HepG2 (cell line): Measurements from ENCODE around the gene ZNF524. TPM values are rescaled to one million over a fixed set of nuclear protein-coding genes. Genes with fewer than 3 reads are reported as not detected.

Experiments
- ISL2 ChIP-seq: sonication (generic); formaldehyde crosslinking; IDR thresholded peaks from 2 replicates; pipeline ENCODE4 v1.5.0; 2020; ENCODE audit warnings: missing genetic modification reagents
- MIER2 ChIP-seq: IDR thresholded peaks from 2 replicates; pipeline ENCODE4 v1.6.1; 2016; ENCODE audit warnings: missing biosample characterization, missing genetic modification reagents
- TARDBP ChIP-seq: sonication (generic); formaldehyde crosslinking; IDR thresholded peaks from 2 replicates; pipeline ENCODE4 v1.8.0; 2022; ENCODE audit warnings: mild to moderate bottlenecking, missing genetic modification reagents
- ZFP36L2 ChIP-seq: sonication (generic); formaldehyde crosslinking; IDR thresholded peaks from 2 replicates; pipeline ENCODE4 v1.4.0; 2020; ENCODE audit warnings: missing genetic modification reagents
- ZSCAN9 ChIP-seq: IDR thresholded peaks from 2 replicates; pipeline ENCODE4 v1.6.1; 2016; ENCODE audit warnings: borderline replicate concordance
- polyA plus RNA-seq, 8 experiments: library from polyadenylated mRNA; depleted of rRNA in 3 of 8; stranded (reverse) in 7 of 8; unstranded in 1 of 8; fragments of >200 nt; fragmentation: Illumina TruSeq in 4 of 8; extraction: Trizol in 4 of 8; gene quantifications; 2 replicates each; pipeline versions ENCODE4 v1.2.1 to v1.2.3, GENCODE V29; 2011 to 2016; ENCODE audit warnings: low read depth in 4 of 8, missing spikeins in 1 of 8, mixed read lengths in 1 of 8; ENCODE audit not compliant: insufficient read depth in 1 of 8
- total RNA-seq, 5 experiments: library from RNA; depleted of rRNA; stranded (reverse); fragments of >200 nt; fragmentation: Illumina TruSeq; extraction: Trizol; gene quantifications; 2 replicates each; pipeline ENCODE4 v1.2.3, GENCODE V29; 2016; ENCODE audit warnings: low read depth in 1 of 5
- TF ChIP-seq, protein P1 (sequence below): sonication (generic); formaldehyde crosslinking; IDR thresholded peaks from 2 replicates; pipeline ENCODE4 v1.9.0; 2021; ENCODE audit warnings: mild to moderate bottlenecking, missing genetic modification reagents
- TF ChIP-seq, protein P2 (sequence below): sonication (generic); formaldehyde crosslinking; IDR thresholded peaks from 2 replicates; pipeline ENCODE4 v1.5.1; 2020; ENCODE audit warnings: mild to moderate bottlenecking, missing genetic modification reagents, moderate library complexity
- TF ChIP-seq, protein P3 (sequence below): sonication (generic); formaldehyde crosslinking; IDR thresholded peaks from 2 replicates; pipeline ENCODE4 v1.5.0; 2020; ENCODE audit warnings: mild to moderate bottlenecking, missing genetic modification reagents, moderate library complexity
- TF ChIP-seq, protein P4 (sequence below): conservative IDR thresholded peaks from 2 replicates; pipeline ENCODE4 v1.6.1; 2018; ENCODE audit warnings: missing genetic modification reagents
- TF ChIP-seq, protein P5 (sequence below): sonication (generic); formaldehyde crosslinking; IDR thresholded peaks from 2 replicates; pipeline ENCODE4 v1.5.0; 2020; ENCODE audit warnings: missing genetic modification reagents

ZNF524 gene
- total and polyA plus RNA-seq, 2 of the 13 experiments (the other 11 are each of a cell fraction or from before 2014, with no cell fraction given) = 3.2 to 4.6 TPM

DNA sequence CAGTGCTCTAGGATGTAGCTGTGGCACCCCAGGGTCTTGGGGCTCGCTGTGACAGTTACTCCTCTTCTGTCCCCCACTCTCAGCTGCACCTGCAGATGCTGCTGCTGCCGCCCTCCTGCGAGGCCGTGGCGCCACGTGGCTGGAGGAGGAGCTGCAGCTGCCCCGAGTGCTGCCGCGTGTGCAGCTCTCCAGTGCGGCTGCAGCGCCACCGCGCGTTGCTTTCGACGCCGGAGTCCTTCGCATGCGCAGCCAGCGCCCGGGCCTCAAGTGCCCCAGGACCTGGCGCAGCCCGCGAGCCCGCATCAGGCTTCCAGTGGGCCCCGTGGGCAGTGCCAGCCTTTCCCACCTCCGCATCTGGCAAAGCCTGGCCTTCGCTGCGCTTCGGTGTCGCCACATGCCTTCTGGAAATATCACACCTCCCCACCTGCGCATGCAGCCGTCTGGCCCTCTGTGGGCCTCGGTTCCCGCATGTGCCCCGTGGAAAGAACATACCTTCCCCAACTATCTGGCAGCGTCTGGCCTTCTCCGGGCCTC lies 40.0 kb downstream of the ZNF524 start (continued):
- TF ChIP-seq, protein P1, sequence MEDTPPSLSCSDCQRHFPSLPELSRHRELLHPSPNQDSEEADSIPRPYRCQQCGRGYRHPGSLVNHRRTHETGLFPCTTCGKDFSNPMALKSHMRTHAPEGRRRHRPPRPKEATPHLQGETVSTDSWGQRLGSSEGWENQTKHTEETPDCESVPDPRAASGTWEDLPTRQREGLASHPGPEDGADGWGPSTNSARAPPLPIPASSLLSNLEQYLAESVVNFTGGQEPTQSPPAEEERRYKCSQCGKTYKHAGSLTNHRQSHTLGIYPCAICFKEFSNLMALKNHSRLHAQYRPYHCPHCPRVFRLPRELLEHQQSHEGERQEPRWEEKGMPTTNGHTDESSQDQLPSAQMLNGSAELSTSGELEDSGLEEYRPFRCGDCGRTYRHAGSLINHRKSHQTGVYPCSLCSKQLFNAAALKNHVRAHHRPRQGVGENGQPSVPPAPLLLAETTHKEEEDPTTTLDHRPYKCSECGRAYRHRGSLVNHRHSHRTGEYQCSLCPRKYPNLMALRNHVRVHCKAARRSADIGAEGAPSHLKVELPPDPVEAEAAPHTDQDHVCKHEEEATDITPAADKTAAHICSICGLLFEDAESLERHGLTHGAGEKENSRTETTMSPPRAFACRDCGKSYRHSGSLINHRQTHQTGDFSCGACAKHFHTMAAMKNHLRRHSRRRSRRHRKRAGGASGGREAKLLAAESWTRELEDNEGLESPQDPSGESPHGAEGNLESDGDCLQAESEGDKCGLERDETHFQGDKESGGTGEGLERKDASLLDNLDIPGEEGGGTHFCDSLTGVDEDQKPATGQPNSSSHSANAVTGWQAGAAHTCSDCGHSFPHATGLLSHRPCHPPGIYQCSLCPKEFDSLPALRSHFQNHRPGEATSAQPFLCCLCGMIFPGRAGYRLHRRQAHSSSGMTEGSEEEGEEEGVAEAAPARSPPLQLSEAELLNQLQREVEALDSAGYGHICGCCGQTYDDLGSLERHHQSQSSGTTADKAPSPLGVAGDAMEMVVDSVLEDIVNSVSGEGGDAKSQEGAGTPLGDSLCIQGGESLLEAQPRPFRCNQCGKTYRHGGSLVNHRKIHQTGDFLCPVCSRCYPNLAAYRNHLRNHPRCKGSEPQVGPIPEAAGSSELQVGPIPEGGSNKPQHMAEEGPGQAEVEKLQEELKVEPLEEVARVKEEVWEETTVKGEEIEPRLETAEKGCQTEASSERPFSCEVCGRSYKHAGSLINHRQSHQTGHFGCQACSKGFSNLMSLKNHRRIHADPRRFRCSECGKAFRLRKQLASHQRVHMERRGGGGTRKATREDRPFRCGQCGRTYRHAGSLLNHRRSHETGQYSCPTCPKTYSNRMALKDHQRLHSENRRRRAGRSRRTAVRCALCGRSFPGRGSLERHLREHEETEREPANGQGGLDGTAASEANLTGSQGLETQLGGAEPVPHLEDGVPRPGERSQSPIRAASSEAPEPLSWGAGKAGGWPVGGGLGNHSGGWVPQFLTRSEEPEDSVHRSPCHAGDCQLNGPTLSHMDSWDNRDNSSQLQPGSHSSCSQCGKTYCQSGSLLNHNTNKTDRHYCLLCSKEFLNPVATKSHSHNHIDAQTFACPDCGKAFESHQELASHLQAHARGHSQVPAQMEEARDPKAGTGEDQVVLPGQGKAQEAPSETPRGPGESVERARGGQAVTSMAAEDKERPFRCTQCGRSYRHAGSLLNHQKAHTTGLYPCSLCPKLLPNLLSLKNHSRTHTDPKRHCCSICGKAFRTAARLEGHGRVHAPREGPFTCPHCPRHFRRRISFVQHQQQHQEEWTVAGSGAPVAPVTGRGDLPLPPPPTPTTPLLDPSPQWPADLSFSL (CRISPR knock-in tag) = no peak
- TF ChIP-seq ZSCAN9 (CRISPR knock-in tag) (no peak), MIER2 (CRISPR knock-in tag) (no peak), ISL2 (CRISPR knock-in tag) (no peak), TARDBP (CRISPR knock-in tag) (0 out of 2 replicates have a peak, but pooled peaks have one; percentile 25), ZFP36L2 (CRISPR knock-in tag) (no peak)
- TF ChIP-seq, protein P2, sequence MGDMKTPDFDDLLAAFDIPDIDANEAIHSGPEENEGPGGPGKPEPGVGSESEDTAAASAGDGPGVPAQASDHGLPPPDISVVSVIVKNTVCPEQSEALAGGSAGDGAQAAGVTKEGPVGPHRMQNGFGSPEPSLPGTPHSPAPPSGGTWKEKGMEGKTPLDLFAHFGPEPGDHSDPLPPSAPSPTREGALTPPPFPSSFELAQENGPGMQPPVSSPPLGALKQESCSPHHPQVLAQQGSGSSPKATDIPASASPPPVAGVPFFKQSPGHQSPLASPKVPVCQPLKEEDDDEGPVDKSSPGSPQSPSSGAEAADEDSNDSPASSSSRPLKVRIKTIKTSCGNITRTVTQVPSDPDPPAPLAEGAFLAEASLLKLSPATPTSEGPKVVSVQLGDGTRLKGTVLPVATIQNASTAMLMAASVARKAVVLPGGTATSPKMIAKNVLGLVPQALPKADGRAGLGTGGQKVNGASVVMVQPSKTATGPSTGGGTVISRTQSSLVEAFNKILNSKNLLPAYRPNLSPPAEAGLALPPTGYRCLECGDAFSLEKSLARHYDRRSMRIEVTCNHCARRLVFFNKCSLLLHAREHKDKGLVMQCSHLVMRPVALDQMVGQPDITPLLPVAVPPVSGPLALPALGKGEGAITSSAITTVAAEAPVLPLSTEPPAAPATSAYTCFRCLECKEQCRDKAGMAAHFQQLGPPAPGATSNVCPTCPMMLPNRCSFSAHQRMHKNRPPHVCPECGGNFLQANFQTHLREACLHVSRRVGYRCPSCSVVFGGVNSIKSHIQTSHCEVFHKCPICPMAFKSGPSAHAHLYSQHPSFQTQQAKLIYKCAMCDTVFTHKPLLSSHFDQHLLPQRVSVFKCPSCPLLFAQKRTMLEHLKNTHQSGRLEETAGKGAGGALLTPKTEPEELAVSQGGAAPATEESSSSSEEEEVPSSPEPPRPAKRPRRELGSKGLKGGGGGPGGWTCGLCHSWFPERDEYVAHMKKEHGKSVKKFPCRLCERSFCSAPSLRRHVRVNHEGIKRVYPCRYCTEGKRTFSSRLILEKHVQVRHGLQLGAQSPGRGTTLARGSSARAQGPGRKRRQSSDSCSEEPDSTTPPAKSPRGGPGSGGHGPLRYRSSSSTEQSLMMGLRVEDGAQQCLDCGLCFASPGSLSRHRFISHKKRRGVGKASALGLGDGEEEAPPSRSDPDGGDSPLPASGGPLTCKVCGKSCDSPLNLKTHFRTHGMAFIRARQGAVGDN (CRISPR knock-in tag) = peak; percentile 83; the same call in 1 of the 2 replicates
- TF ChIP-seq, protein P3, sequence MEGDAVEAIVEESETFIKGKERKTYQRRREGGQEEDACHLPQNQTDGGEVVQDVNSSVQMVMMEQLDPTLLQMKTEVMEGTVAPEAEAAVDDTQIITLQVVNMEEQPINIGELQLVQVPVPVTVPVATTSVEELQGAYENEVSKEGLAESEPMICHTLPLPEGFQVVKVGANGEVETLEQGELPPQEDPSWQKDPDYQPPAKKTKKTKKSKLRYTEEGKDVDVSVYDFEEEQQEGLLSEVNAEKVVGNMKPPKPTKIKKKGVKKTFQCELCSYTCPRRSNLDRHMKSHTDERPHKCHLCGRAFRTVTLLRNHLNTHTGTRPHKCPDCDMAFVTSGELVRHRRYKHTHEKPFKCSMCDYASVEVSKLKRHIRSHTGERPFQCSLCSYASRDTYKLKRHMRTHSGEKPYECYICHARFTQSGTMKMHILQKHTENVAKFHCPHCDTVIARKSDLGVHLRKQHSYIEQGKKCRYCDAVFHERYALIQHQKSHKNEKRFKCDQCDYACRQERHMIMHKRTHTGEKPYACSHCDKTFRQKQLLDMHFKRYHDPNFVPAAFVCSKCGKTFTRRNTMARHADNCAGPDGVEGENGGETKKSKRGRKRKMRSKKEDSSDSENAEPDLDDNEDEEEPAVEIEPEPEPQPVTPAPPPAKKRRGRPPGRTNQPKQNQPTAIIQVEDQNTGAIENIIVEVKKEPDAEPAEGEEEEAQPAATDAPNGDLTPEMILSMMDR (CRISPR knock-in tag) = 0 out of 2 replicates have a peak, but pooled peaks have one; percentile 6
- TF ChIP-seq, protein P4, sequence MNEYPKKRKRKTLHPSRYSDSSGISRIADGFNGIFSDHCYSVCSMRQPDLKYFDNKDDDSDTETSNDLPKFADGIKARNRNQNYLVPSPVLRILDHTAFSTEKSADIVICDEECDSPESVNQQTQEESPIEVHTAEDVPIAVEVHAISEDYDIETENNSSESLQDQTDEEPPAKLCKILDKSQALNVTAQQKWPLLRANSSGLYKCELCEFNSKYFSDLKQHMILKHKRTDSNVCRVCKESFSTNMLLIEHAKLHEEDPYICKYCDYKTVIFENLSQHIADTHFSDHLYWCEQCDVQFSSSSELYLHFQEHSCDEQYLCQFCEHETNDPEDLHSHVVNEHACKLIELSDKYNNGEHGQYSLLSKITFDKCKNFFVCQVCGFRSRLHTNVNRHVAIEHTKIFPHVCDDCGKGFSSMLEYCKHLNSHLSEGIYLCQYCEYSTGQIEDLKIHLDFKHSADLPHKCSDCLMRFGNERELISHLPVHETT (CRISPR knock-in tag) = no peak
- TF ChIP-seq, protein P5, sequence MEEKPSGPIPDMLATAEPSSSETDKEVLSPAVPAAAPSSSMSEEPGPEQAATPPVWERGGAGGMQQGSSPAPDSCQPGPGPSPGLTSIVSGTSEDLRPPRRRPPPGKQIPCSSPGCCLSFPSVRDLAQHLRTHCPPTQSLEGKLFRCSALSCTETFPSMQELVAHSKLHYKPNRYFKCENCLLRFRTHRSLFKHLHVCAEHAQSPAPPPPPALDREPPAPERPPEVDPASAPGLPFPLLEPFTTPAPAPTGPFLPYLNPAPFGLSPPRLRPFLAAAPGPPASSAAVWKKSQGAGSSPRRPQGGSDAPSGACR (CRISPR knock-in tag) = 0 out of 2 replicates have a peak, but pooled peaks have one; percentile 31
